ENCODE data around the gene GPNMB.

DNA sequence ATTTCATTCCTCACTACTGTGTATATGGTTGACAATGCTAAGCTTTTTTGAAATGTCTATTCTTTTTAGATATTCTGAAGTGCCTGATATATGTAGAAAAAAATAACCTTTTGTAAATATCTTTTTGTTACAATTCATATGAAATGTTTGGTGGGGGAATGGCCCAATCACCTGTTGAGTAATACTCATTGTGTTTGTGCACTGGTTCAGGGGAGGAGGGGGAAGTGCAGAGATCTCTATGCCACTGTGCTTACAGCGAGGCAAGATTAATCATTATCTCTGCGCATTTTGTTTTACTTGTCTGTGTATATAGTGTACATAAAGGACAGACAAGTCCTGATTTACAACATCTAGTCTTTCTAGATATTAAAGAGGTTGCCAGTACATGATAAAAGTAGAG lies 39.6 kb upstream of the GPNMB start:
- TF ChIP-seq POLR2AphosphoS5 (IDR thresholded peaks at IDR 0.05) (no peak), POLR2A (IDR thresholded peaks at IDR 0.05; ENCODE audit: low read depth) (no peak)
- TF ChIP-seq, protein P1, sequence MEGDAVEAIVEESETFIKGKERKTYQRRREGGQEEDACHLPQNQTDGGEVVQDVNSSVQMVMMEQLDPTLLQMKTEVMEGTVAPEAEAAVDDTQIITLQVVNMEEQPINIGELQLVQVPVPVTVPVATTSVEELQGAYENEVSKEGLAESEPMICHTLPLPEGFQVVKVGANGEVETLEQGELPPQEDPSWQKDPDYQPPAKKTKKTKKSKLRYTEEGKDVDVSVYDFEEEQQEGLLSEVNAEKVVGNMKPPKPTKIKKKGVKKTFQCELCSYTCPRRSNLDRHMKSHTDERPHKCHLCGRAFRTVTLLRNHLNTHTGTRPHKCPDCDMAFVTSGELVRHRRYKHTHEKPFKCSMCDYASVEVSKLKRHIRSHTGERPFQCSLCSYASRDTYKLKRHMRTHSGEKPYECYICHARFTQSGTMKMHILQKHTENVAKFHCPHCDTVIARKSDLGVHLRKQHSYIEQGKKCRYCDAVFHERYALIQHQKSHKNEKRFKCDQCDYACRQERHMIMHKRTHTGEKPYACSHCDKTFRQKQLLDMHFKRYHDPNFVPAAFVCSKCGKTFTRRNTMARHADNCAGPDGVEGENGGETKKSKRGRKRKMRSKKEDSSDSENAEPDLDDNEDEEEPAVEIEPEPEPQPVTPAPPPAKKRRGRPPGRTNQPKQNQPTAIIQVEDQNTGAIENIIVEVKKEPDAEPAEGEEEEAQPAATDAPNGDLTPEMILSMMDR (IDR thresholded peaks at IDR 0.05), result no peak

Data from esophagus muscularis mucosa (tissue), 3 donors.